Colonic mucosa (tissue), 4 donors: Measurements from ENCODE around the gene CNPY4. TPM values are rescaled to one million over a fixed set of nuclear protein-coding genes. Genes with fewer than 3 reads are reported as not detected.

Source experiments
- DNase-seq: peaks from one replicate; pipeline ENCODE4 v3.0.0-alpha.2; 2020
- H3K27ac ChIP-seq: fragments of 200-600 bp; one replicate; pipeline ENCODE4 v1.8.0; 2021
- H3K27me3 ChIP-seq: fragments of 200-600 bp; one replicate; pipeline ENCODE4 v1.8.0; 2021
- H3K36me3 ChIP-seq: fragments of 200-600 bp; one replicate; pipeline ENCODE4 v1.8.0; 2021
- H3K4me1 ChIP-seq: fragments of 200-600 bp; one replicate; pipeline ENCODE4 v1.8.0; 2021; ENCODE audit warnings: mild to moderate bottlenecking
- H3K4me3 ChIP-seq: fragments of 200-600 bp; one replicate; pipeline ENCODE4 v1.8.0; 2021
- H3K9ac ChIP-seq, 2 donors: one replicate each; pipeline ENCODE4 v1.7.0; 2013; ENCODE audit warnings: control low read depth in 2 of 2, low read depth in 2 of 2, low read length in 2 of 2
- H3K9me3 ChIP-seq: fragments of 200-600 bp; one replicate; pipeline ENCODE4 v1.8.0; 2021
- CTCF ChIP-seq: fragments of 200-600 bp; IDR thresholded peaks from one replicate; pipeline ENCODE4 v1.8.0; 2022; ENCODE audit warnings: antibody characterized with exemption, mild to moderate bottlenecking
- intact Hi-C: fragments of 100-400 bp; cut with DNase I; formaldehyde crosslinking; loops from one replicate; pipeline ENCODE4 v1.14.1; 2022
- total RNA-seq, 2 donors: library from RNA; stranded (reverse); fragmentation: NEBNext Ultra II Directional in 1 of 2; extraction: Animal tissue kit (Norgen Biotek cat#: 25700) in 1 of 2; gene quantifications; one replicate each; pipeline ENCODE4 v1.2.1, GENCODE V29; 2021
- donor health status: healthy.
- donor health status: DM: no; HTN: no; CAD: no.
- donor health status: DM: no; HTN: no; CAD: no.

Gene CNPY4
- total RNA-seq, 2 donors from 2014 or later: 8.4 to 10.6 TPM

DNA sequence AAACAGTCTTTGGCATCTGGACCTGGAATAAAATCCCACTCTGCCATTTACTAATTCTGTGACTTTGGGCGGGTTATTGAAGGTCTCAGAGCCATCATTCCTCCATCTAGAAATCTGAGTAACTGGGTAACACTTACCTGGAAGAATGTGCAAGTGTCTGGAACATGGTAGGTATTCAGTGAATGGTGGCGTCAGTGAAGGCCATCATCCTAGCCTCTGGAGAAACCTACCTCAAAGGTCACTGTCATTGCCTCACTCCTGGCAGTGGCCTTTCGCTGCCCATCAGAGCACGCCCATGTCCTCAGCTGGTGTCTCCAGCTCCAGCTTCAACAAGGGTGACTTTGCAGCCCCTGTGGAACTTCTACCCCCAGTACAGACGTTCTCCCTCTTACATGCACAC is 44.4 kb downstream of the CNPY4 start:
- no peaks in the 10 kb centered on the region for H3K4me1 ChIP-seq
- no peaks in the 10 kb centered on the region for H3K27me3 ChIP-seq
- H3K27ac ChIP-seq: no peak overlapping the region
- DNase-seq: no peak
- TF ChIP-seq CTCF: no peak
- no peak overlapping the region for H3K4me3 ChIP-seq
- no peaks in the 10 kb centered on the region for H3K36me3 ChIP-seq
- H3K9me3 ChIP-seq: no peaks in the 10 kb centered on the region
- intact Hi-C loops: no loop called here
- peak overlapping the region in 1 of 2 donors; percentile 63 for H3K9ac ChIP-seq

- no peak for DNase-seq
- Histone ChIP-seq H3K36me3 (no peaks in the 10 kb centered on the region), H3K9ac (no peak overlapping the region), H3K27ac (no peak overlapping the region), H3K9me3 (no peaks in the 10 kb centered on the region), H3K4me3 (no peak overlapping the region), H3K27me3 (peaks cover 2% of the 10 kb centered on the region), H3K4me1 (no peaks in the 10 kb centered on the region)
- intact Hi-C loops: no loop called here
- no peak for TF ChIP-seq CTCF
Observed at GRCh38 chr7:100166317-100166940, 47.0 kb downstream of the CNPY4 start.

DNA sequence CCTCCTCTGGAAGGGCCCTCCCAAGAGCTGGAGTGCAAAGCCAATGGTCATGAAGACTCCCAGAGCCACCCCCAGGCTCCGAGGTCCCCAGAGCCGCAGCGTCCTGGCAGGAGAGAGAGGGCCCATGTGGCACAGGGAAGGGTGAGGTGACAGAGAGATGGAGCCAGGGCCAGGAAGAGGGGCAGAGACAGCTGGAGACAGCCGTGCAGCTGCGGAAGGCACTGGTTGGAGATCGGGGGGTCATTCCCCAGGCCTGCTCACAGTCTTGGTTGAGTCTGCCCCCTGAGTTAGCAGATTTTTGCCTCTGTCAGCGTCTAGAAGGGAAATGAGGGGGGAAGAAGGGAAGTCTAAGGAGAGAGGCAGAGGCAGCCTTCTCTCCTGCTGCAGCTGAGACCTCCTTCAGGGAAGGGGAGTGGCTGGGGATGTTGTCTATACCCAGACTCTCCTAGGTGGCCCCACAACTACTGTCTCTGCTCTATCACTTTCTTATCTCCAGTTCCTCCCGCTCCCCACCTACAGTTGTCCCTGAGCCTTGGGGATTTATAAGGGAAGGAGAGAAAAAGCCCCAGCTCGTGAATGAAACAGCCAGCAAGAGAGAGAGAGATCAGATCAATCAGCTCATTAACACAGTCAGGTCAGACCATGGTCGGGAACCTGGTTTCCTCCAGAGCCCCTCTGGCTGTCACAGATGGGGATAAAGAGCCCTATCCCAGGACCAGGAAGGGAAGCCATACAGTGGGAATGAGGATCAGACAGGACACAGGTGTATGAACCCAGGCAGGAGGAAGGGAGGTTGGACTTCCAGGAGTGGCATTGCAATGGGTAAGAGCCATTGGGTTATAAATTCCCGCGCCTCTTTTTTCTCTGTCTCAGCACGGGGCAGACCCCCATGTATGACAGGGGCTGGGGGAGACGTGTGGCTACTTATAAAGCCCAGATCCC is 47.8 kb downstream of the CNPY4 start:
- Histone ChIP-seq H3K4me3 (no peak overlapping the region), H3K27ac (no peak overlapping the region), H3K9me3 (no peaks in the 10 kb centered on the region), H3K4me1 (no peaks in the 10 kb centered on the region), H3K36me3 (no peaks in the 10 kb centered on the region), H3K27me3 (peaks cover 10% of the 10 kb centered on the region), H3K9ac (peak overlapping the region in 1 of 2 donors; percentile 78)
- TF ChIP-seq CTCF: no peak
- DNase-seq: no peak
- intact Hi-C loops: no loop called here

DNA sequence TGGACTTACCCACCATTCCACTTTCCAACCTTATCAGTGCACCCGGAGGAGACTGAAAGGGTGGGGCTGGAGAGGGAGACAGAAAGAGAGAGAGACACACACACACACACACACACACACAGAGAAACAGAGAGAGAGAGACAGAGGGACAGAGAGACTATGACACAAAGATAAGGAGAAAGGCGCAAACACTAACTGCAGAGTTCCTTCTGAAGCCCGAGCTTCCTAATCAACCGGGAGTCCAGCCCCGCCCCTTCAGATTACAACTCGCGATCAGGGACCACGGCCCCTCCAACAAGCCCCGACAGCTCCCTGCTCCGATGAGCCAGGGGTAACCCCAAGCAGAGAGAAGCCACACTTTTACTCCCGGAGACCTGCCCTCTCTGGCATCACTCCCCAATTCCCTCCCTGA is 48.5 kb downstream of the CNPY4 start:
- Histone ChIP-seq H3K27ac (peak overlapping the region; percentile 65), H3K4me1 (no peaks in the 10 kb centered on the region), H3K9ac (peak overlapping the region; percentile 52 to 78), H3K4me3 (peak overlapping the region; percentile 32), H3K9me3 (no peaks in the 10 kb centered on the region), H3K36me3 (no peaks in the 10 kb centered on the region), H3K27me3 (peaks cover 11% of the 10 kb centered on the region)
- no peak for TF ChIP-seq CTCF
- intact Hi-C loops: no loop called here
- DNase-seq: peak; percentile 59

DNA sequence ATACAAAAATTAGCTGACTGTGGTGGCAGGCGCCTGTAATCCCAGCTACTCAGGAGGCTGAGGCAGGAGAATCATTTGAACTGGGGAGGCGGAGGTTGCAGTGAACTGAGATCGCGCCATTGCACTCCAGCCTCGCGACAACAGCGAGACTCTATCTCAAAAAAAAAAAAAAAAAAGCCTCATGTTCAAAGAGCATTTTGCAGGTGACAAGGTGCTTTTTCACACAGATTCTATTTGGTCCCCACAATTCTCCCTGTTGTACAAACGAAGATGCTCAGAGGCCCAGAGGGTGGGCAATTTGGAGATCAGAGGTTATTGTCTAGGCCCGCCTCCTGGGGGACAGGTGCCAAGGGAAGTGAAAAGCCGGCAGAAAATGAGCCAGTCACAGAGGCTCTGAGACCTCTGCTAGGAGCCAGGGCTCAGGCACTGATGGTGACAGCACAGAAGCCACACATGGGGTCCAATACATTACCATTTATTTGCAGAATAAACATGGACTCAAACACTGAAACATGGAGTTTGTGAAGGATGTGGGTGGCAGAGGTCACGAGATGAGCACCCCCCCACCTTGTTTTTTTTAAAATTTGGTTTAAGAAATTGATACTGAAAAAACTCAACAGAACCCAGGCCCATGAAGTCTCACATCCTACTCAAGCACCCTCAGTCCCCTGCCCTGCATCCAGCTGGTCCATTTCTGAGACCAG is 49.9 kb downstream of the CNPY4 start:
- no peak overlapping the region for H3K27ac ChIP-seq
- no peaks in the 10 kb centered on the region for H3K4me1 ChIP-seq
- H3K9ac ChIP-seq: no peak overlapping the region
- no peak for TF ChIP-seq CTCF
- H3K36me3 ChIP-seq: no peaks in the 10 kb centered on the region
- intact Hi-C loops: no loop called here
- H3K4me3 ChIP-seq: no peak overlapping the region
- H3K27me3 ChIP-seq: peaks cover 11% of the 10 kb centered on the region
- no peaks in the 10 kb centered on the region for H3K9me3 ChIP-seq
- DNase-seq: no peak
